CD4-positive, alpha-beta T cell treated with Interleukin-10 for 1 hour (primary cell): Measurements from ENCODE around the gene EGFL7.
A peak's percentile ranks its signal among the peaks of the same experiment; 100 is the strongest.

Experiments used
- DNase-seq: peaks from one replicate; pipeline ENCODE4 v3.0.0-alpha.2; 2020

The EGFL7 gene

GRCh38 chr9:136674786-136675349 lies 12.2 kb downstream of the EGFL7 start:
- no peak for DNase-seq

GRCh38 chr9:136675477-136676296 lies 13.0 kb downstream of the EGFL7 start:
- no peak for DNase-seq

- no peak for DNase-seq
Observed at GRCh38 chr9:136676297-136676794, 13.6 kb downstream of the EGFL7 start.

- no peak for DNase-seq
Observed at GRCh38 chr9:136676920-136677686, 14.4 kb downstream of the EGFL7 start.

GRCh38 chr9:136678034-136678433 lies 15.3 kb downstream of the EGFL7 start:
- no peak for DNase-seq

GRCh38 chr9:136678624-136679023 lies 15.9 kb downstream of the EGFL7 start:
- no peak for DNase-seq

GRCh38 chr9:136679431-136679941 lies 16.8 kb downstream of the EGFL7 start:
- no peak for DNase-seq

GRCh38 chr9:136681029-136681428 lies 18.3 kb downstream of the EGFL7 start:
- DNase-seq = no peak

GRCh38 chr9:136681945-136682699 lies 19.4 kb downstream of the EGFL7 start:
- no peak for DNase-seq

GRCh38 chr9:136682710-136683109 lies 20.0 kb downstream of the EGFL7 start:
- DNase-seq = no peak

GRCh38 chr9:136683173-136683745 lies 20.5 kb downstream of the EGFL7 start:
- no peak for DNase-seq

- no peak for DNase-seq
Observed at GRCh38 chr9:136683755-136684154, 21.0 kb downstream of the EGFL7 start.

GRCh38 chr9:136684339-136684738 lies 21.6 kb downstream of the EGFL7 start:
- no peak for DNase-seq

GRCh38 chr9:136684799-136685198 lies 22.1 kb downstream of the EGFL7 start:
- DNase-seq = no peak

GRCh38 chr9:136685216-136685615 lies 22.5 kb downstream of the EGFL7 start:
- DNase-seq = no peak

- no peak for DNase-seq
Observed at GRCh38 chr9:136685790-136686533, 23.2 kb downstream of the EGFL7 start.

GRCh38 chr9:136686534-136686793 lies 23.7 kb downstream of the EGFL7 start:
- no peak for DNase-seq

GRCh38 chr9:136686794-136687711 lies 24.3 kb downstream of the EGFL7 start, which contains the start of gene AGPAT2:
Gene AGPAT2, minus strand, starts transcription at chr9:136687457. Its CDS starts 100 bp downstream, at chr9:136687357.
- peak; percentile 72 for DNase-seq

- DNase-seq = no peak
Observed at GRCh38 chr9:136687721-136688223, 25.1 kb downstream of the EGFL7 start.
